ENCODE data around the gene CACNA1C.

The CACNA1C gene

GRCh38 chr12:2312770-2313169, 260.0 kb downstream of the CACNA1C start:
- H3K9ac ChIP-seq (ENCODE audit: low read length in 5 of 5), result no peak overlapping the region
- no peaks in the 10 kb centered on the region for H3K27me3 ChIP-seq (ENCODE audit: control insufficient read depth in 5 of 5, insufficient read depth in 4 of 5, low read length in 5 of 5)
- H3K9me3 ChIP-seq (ENCODE audit: control insufficient read depth in 5 of 5, low read length in 5 of 5), result peaks cover 0 to 6% (median 3%) of the 10 kb centered on the region in 5 donors
- no peaks in the 10 kb centered on the region for H3K36me3 ChIP-seq (ENCODE audit: control insufficient read depth in 5 of 5, insufficient read depth in 5 of 5, low read length in 5 of 5)
- peaks cover 0 to 6% (median 0%) of the 10 kb centered on the region in 5 donors for H3K4me1 ChIP-seq (ENCODE audit: control insufficient read depth in 5 of 5, insufficient read depth in 5 of 5, low read length in 5 of 5)
- no peak overlapping the region for H3K27ac ChIP-seq (ENCODE audit: low read depth, low read length)
- no peak overlapping the region for H3K4me3 ChIP-seq (ENCODE audit: low read depth in 1 of 5, low read length in 5 of 5)

GRCh38 chr12:2314492-2314891, 261.7 kb downstream of the CACNA1C start:
- Histone ChIP-seq H3K27me3 (ENCODE audit: control insufficient read depth in 5 of 5, insufficient read depth in 4 of 5, low read length in 5 of 5) (no peaks in the 10 kb centered on the region), H3K9ac (ENCODE audit: low read length in 5 of 5) (no peak overlapping the region), H3K27ac (ENCODE audit: low read depth, low read length) (no peak overlapping the region), H3K4me3 (ENCODE audit: low read depth in 1 of 5, low read length in 5 of 5) (no peak overlapping the region), H3K36me3 (ENCODE audit: control insufficient read depth in 5 of 5, insufficient read depth in 5 of 5, low read length in 5 of 5) (no peaks in the 10 kb centered on the region), H3K9me3 (ENCODE audit: control insufficient read depth in 5 of 5, low read length in 5 of 5) (no peaks in the 10 kb centered on the region), H3K4me1 (ENCODE audit: control insufficient read depth in 5 of 5, insufficient read depth in 5 of 5, low read length in 5 of 5) (peaks cover 0 to 6% (median 0%) of the 10 kb centered on the region in 5 donors)

GRCh38 chr12:2317772-2318171, 265.0 kb downstream of the CACNA1C start:
- no peak overlapping the region for H3K9ac ChIP-seq (ENCODE audit: low read length in 5 of 5)
- H3K27ac ChIP-seq (ENCODE audit: low read depth, low read length), result no peak overlapping the region
- no peak overlapping the region for H3K4me3 ChIP-seq (ENCODE audit: low read depth in 1 of 5, low read length in 5 of 5)
- H3K9me3 ChIP-seq (ENCODE audit: control insufficient read depth in 5 of 5, low read length in 5 of 5), result no peaks in the 10 kb centered on the region
- no peaks in the 10 kb centered on the region for H3K36me3 ChIP-seq (ENCODE audit: control insufficient read depth in 5 of 5, insufficient read depth in 5 of 5, low read length in 5 of 5)
- H3K27me3 ChIP-seq (ENCODE audit: control insufficient read depth in 5 of 5, insufficient read depth in 4 of 5, low read length in 5 of 5), result peaks cover 0 to 4% (median 0%) of the 10 kb centered on the region in 5 donors
- H3K4me1 ChIP-seq (ENCODE audit: control insufficient read depth in 5 of 5, insufficient read depth in 5 of 5, low read length in 5 of 5), result peaks cover 0 to 11% (median 4%) of the 10 kb centered on the region in 5 donors

- H3K9ac ChIP-seq (ENCODE audit: low read length in 5 of 5), result no peak overlapping the region
- H3K4me1 ChIP-seq (ENCODE audit: control insufficient read depth in 5 of 5, insufficient read depth in 5 of 5, low read length in 5 of 5), result peaks cover 0 to 12% (median 4%) of the 10 kb centered on the region in 5 donors
- H3K4me3 ChIP-seq (ENCODE audit: low read depth in 1 of 5, low read length in 5 of 5), result no peak overlapping the region
- H3K9me3 ChIP-seq (ENCODE audit: control insufficient read depth in 5 of 5, low read length in 5 of 5), result no peaks in the 10 kb centered on the region
- H3K27me3 ChIP-seq (ENCODE audit: control insufficient read depth in 5 of 5, insufficient read depth in 4 of 5, low read length in 5 of 5), result peaks cover 0 to 4% (median 0%) of the 10 kb centered on the region in 5 donors
- peak overlapping the region; percentile 16 for H3K27ac ChIP-seq (ENCODE audit: low read depth, low read length)
- H3K36me3 ChIP-seq (ENCODE audit: control insufficient read depth in 5 of 5, insufficient read depth in 5 of 5, low read length in 5 of 5), result no peaks in the 10 kb centered on the region
These were observed 265.5 kb downstream of the CACNA1C start for GRCh38 chr12:2318286-2318685.

- no peak overlapping the region for H3K4me3 ChIP-seq (ENCODE audit: low read depth in 1 of 5, low read length in 5 of 5)
- H3K9me3 ChIP-seq (ENCODE audit: control insufficient read depth in 5 of 5, low read length in 5 of 5), result no peaks in the 10 kb centered on the region
- H3K27ac ChIP-seq (ENCODE audit: low read depth, low read length), result no peak overlapping the region
- peaks cover 0 to 4% (median 0%) of the 10 kb centered on the region in 5 donors for H3K27me3 ChIP-seq (ENCODE audit: control insufficient read depth in 5 of 5, insufficient read depth in 4 of 5, low read length in 5 of 5)
- no peaks in the 10 kb centered on the region for H3K36me3 ChIP-seq (ENCODE audit: control insufficient read depth in 5 of 5, insufficient read depth in 5 of 5, low read length in 5 of 5)
- peak overlapping the region in 1 of 5 donors; percentile 3 for H3K9ac ChIP-seq (ENCODE audit: low read length in 5 of 5)
- H3K4me1 ChIP-seq (ENCODE audit: control insufficient read depth in 5 of 5, insufficient read depth in 5 of 5, low read length in 5 of 5), result peaks cover 3 to 20% (median 11%) of the 10 kb centered on the region in 5 donors
These were observed 266.3 kb downstream of the CACNA1C start for GRCh38 chr12:2319136-2319535.

- Histone ChIP-seq H3K27ac (ENCODE audit: low read depth, low read length) (no peak overlapping the region), H3K4me1 (ENCODE audit: control insufficient read depth in 5 of 5, insufficient read depth in 5 of 5, low read length in 5 of 5) (peaks cover 3 to 28% (median 16%) of the 10 kb centered on the region in 5 donors)
These were observed 267.1 kb downstream of the CACNA1C start for GRCh38 chr12:2319737-2320506.

GRCh38 chr12:2320841-2321240, 268.1 kb downstream of the CACNA1C start:
- H3K36me3 ChIP-seq (ENCODE audit: control insufficient read depth in 5 of 5, insufficient read depth in 5 of 5, low read length in 5 of 5), result no peaks in the 10 kb centered on the region
- no peaks in the 10 kb centered on the region for H3K9me3 ChIP-seq (ENCODE audit: control insufficient read depth in 5 of 5, low read length in 5 of 5)
- peaks cover 3 to 34% (median 16%) of the 10 kb centered on the region in 5 donors for H3K4me1 ChIP-seq (ENCODE audit: control insufficient read depth in 5 of 5, insufficient read depth in 5 of 5, low read length in 5 of 5)

More at GRCh38 chr12:2319737-2320506, 267.1 kb downstream of the CACNA1C start:
- Histone ChIP-seq H3K9ac (ENCODE audit: low read length in 5 of 5) (no peak overlapping the region), H3K4me3 (ENCODE audit: low read depth in 1 of 5, low read length in 5 of 5) (no peak overlapping the region), H3K9me3 (ENCODE audit: control insufficient read depth in 5 of 5, low read length in 5 of 5) (no peaks in the 10 kb centered on the region), H3K36me3 (ENCODE audit: control insufficient read depth in 5 of 5, insufficient read depth in 5 of 5, low read length in 5 of 5) (no peaks in the 10 kb centered on the region), H3K27me3 (ENCODE audit: control insufficient read depth in 5 of 5, insufficient read depth in 4 of 5, low read length in 5 of 5) (peaks cover 0 to 4% (median 0%) of the 10 kb centered on the region in 5 donors)

GRCh38 chr12:2322554-2323120, 269.9 kb downstream of the CACNA1C start:
- no peak overlapping the region for H3K27ac ChIP-seq (ENCODE audit: low read depth, low read length)
- no peak overlapping the region for H3K4me3 ChIP-seq (ENCODE audit: low read depth in 1 of 5, low read length in 5 of 5)
- peaks cover 3 to 34% (median 16%) of the 10 kb centered on the region in 5 donors for H3K4me1 ChIP-seq (ENCODE audit: control insufficient read depth in 5 of 5, insufficient read depth in 5 of 5, low read length in 5 of 5)

More at GRCh38 chr12:2320841-2321240, 268.1 kb downstream of the CACNA1C start:
- H3K27ac ChIP-seq (ENCODE audit: low read depth, low read length), result no peak overlapping the region
- H3K27me3 ChIP-seq (ENCODE audit: control insufficient read depth in 5 of 5, insufficient read depth in 4 of 5, low read length in 5 of 5), result peaks cover 0 to 4% (median 0%) of the 10 kb centered on the region in 5 donors
- H3K9ac ChIP-seq (ENCODE audit: low read length in 5 of 5), result no peak overlapping the region
- H3K4me3 ChIP-seq (ENCODE audit: low read depth in 1 of 5, low read length in 5 of 5), result no peak overlapping the region

GRCh38 chr12:2323532-2324255, 270.9 kb downstream of the CACNA1C start:
- peak overlapping the region in 1 of 5 donors; percentile 6 for H3K4me3 ChIP-seq (ENCODE audit: low read depth in 1 of 5, low read length in 5 of 5)
- H3K4me1 ChIP-seq (ENCODE audit: control insufficient read depth in 5 of 5, insufficient read depth in 5 of 5, low read length in 5 of 5), result peaks cover 3 to 34% (median 16%) of the 10 kb centered on the region in 5 donors
- no peaks in the 10 kb centered on the region for H3K36me3 ChIP-seq (ENCODE audit: control insufficient read depth in 5 of 5, insufficient read depth in 5 of 5, low read length in 5 of 5)
- H3K27ac ChIP-seq (ENCODE audit: low read depth, low read length), result no peak overlapping the region
- no peaks in the 10 kb centered on the region for H3K9me3 ChIP-seq (ENCODE audit: control insufficient read depth in 5 of 5, low read length in 5 of 5)
- no peak overlapping the region for H3K9ac ChIP-seq (ENCODE audit: low read length in 5 of 5)
- H3K27me3 ChIP-seq (ENCODE audit: control insufficient read depth in 5 of 5, insufficient read depth in 4 of 5, low read length in 5 of 5), result peaks cover 0 to 4% (median 0%) of the 10 kb centered on the region in 5 donors

More at GRCh38 chr12:2322554-2323120, 269.9 kb downstream of the CACNA1C start:
- H3K9me3 ChIP-seq (ENCODE audit: control insufficient read depth in 5 of 5, low read length in 5 of 5), result no peaks in the 10 kb centered on the region
- H3K9ac ChIP-seq (ENCODE audit: low read length in 5 of 5), result no peak overlapping the region
- peaks cover 0 to 4% (median 0%) of the 10 kb centered on the region in 5 donors for H3K27me3 ChIP-seq (ENCODE audit: control insufficient read depth in 5 of 5, insufficient read depth in 4 of 5, low read length in 5 of 5)
- H3K36me3 ChIP-seq (ENCODE audit: control insufficient read depth in 5 of 5, insufficient read depth in 5 of 5, low read length in 5 of 5), result no peaks in the 10 kb centered on the region
